ENCODE data around the gene DGKI.
"Not testable (repeated sequence)": the region's sequence is repeated elsewhere in the genome, so short reads cannot be mapped to it uniquely, and the experiment has no call there.

DGKI gene

DNA sequence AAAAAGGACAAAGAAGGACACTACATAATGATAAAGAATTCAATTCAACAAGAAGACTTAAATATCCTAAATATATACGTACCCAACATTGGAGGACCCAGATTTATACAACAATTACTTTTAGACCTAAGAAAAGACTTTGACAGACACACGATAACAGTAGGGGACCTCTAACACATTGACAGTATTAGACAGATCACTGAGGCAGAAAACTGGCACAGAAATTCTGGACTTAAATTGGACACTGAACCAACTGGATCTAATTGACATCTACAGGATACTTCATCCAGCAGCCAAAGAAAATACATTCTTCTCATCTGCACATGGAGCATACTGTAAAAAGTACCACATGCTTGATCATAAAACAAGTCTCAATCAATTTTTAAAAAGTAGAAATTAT is 103.8 kb downstream of the DGKI start:
- no peak for DNase-seq (ENCODE audit: low read depth in 1 of 2, low spot score in 1 of 2)

- no peak for DNase-seq (ENCODE audit: low read depth in 1 of 2, low spot score in 1 of 2)
Observed at GRCh38 chr7:137742051-137742450, 104.7 kb downstream of the DGKI start.

- DNase-seq (ENCODE audit: low read depth in 1 of 2, low spot score in 1 of 2), result no peak
Observed at GRCh38 chr7:137741443-137741842, 105.3 kb downstream of the DGKI start.

GRCh38 chr7:137734221-137734620 is 112.6 kb downstream of the DGKI start:
- no peak for DNase-seq (ENCODE audit: low read depth in 1 of 2, low spot score in 1 of 2)

GRCh38 chr7:137732168-137732567 is 114.6 kb downstream of the DGKI start:
- DNase-seq (ENCODE audit: low read depth in 1 of 2, low spot score in 1 of 2), result no peak

DNA sequence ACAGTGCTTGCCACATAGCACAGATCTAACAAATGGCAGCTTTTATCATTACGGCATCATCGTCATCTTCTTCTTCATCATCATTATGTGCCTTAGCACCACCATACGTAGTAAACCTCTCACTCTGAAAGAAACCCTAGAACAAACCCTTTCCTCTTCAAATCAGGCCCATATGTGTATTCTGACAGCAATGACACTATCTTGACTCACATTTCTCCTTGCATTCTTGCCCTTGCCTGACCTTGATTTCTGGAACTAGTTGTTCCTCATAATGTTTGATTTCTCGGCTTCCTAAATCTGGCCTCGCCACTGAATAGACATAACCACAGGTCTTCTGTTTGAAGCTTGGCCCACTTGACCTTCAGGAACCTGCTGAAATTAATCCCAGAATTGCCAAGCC is 115.3 kb downstream of the DGKI start:
- DNase-seq (ENCODE audit: low read depth in 1 of 2, low spot score in 1 of 2), result no peak

- no peak for DNase-seq (ENCODE audit: low read depth in 1 of 2, low spot score in 1 of 2)
Observed at GRCh38 chr7:137728426-137728825, 118.3 kb downstream of the DGKI start.

GRCh38 chr7:137727413-137727812 is 119.4 kb downstream of the DGKI start:
- DNase-seq (ENCODE audit: low read depth in 1 of 2, low spot score in 1 of 2), result no peak

DNA sequence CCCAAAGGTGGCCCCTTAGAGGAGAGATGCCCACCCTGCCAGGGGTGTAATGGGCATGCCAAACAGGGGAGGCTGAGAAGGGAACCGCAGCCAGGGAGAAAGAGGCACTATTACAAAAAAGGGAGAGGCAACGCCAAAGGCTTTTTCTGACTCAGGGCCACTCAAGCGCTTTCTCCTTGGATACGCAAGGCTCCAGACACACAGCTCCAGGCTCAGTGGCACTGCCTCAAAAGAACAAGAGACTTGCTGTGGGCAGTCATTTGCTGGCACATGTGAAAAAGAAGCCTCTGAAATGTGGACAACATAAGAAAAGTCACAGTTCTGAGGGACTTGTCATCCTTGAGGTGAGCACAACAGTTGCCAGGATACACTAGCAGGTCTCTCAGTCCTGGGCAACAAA is 128.4 kb downstream of the DGKI start:
- no peak for DNase-seq (ENCODE audit: low read depth in 1 of 2, low spot score in 1 of 2)

- no peak for DNase-seq (ENCODE audit: low read depth in 1 of 2, low spot score in 1 of 2)
Observed at GRCh38 chr7:137717811-137718271, 128.9 kb downstream of the DGKI start.

DNA sequence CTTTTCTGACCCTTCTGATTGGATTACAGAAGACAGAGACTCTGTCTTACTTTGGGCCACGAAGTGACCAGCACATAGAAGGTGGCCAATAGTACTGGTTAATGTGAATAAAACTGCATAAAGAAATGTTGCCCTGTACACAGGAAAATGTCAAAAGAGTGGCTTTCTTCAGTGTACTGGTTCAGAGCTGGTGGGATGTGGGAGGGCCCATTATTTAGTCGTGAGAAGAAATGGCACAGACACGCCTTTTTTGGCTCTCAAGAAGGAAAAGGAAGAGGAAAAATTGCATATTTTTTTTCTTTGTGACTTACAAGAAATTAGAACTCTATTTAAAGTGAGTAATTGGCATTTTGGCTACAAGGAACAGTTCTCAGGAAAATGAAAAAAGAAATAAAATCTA is 129.7 kb downstream of the DGKI start:
- no peak for DNase-seq (ENCODE audit: low read depth in 1 of 2, low spot score in 1 of 2)

DNA sequence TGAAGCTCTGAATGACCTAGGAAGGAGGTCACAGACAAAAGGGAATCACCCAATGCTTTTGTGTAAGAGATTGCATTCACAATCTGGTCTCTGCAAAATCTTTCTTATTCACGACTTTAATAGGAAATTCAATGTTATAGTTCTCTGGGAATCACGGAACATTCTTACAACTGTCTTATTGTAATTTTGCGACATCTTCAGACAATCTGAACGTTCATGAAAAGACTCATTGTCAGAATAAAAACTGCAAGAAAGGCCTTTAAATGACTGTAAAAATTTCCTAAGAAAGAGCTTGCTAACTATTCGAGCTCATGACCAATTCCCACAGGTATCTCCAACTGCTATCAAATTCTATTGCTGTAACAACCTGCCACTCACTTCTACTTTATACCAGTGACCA is 130.7 kb downstream of the DGKI start:
- no peak for DNase-seq (ENCODE audit: low read depth in 1 of 2, low spot score in 1 of 2)

DNA sequence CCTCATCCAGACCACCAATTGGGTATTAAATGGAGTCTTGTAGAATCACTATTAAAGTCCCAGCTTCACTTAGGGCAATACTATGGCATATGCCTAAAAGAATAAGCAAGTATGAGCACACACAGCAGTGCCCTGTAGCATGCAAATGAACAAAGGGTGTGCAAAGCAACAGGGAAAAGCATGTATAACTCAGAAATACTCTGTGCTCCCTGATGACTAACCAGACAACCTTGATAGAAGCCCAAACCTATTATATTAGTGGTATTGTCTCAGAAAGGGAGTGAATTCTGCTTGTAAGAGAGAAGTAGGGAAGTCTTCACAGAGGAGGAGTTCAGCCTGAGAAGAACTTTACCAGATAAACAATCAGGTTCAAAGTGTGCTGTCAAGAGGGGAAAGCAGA is 131.2 kb downstream of the DGKI start:
- no peak for DNase-seq (ENCODE audit: low read depth in 1 of 2, low spot score in 1 of 2)

GRCh38 chr7:137715121-137715520 is 131.7 kb downstream of the DGKI start:
- DNase-seq (ENCODE audit: low read depth in 1 of 2, low spot score in 1 of 2), result no peak

- not testable (repeated sequence) for DNase-seq (ENCODE audit: low read depth in 1 of 2, low spot score in 1 of 2)
Observed at GRCh38 chr7:137706330-137706729, 140.4 kb downstream of the DGKI start.

- no peak for DNase-seq (ENCODE audit: low read depth in 1 of 2, low spot score in 1 of 2)
Observed at GRCh38 chr7:137704723-137705122, 142.1 kb downstream of the DGKI start.

DNA sequence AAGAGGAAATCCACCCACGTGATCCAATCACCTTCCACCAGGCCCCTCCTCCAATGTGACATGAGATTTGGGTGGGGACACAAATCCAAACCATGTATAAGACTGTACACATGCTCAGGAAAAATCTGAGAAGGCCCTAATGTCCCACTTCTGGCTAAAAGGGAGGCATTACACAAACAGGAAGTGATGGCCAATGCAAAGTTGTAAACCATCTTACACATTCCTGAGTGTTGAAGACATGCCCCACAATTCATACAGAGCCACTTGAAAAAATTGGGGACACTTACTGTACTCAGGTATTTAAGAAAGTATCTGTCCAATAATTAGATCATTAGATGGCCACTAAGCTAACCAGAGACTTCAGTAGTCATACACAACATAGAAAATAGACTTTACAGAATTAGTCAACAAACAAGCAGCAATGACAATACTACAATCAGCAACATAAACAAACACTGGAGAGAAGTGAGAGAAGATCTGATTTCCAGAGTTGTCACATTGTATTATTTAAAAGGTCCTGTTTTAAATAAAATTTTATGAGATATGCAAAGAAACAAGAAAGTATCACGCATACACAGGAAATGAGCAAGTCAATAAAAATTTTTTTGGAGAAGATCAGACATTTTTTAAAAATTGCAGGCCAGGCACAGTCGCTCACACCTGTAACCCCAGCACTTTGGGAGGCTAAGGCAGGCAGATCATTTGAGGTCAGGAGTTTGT is 143.3 kb downstream of the DGKI start:
- DNase-seq (ENCODE audit: low read depth in 1 of 2, low spot score in 1 of 2), result no peak

DNA sequence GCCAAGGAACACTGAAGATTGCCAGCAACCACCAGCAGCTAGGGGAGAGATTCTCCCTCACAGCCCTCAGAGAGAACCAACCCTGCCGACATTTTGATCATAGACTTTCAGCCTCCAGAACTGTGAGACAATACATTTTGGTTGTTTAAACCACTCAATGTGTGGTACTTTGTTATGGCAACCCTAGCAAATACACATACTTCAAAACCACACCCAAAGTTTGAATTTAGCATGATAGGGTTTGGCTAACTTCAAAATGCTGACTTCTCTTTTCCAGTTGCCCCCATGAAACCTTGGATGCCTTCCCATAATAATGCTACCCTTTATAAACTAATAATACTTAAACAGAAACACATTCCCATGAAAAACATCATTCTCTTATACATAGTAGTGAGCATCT is 149.8 kb downstream of the DGKI start:
- DNase-seq (ENCODE audit: low read depth in 1 of 2, low spot score in 1 of 2), result no peak

- no peak for DNase-seq (ENCODE audit: low read depth in 1 of 2, low spot score in 1 of 2)
Observed at GRCh38 chr7:137696376-137696775, 150.4 kb downstream of the DGKI start.

GRCh38 chr7:137695942-137696341 is 150.8 kb downstream of the DGKI start:
- DNase-seq (ENCODE audit: low read depth in 1 of 2, low spot score in 1 of 2), result no peak

- no peak for DNase-seq (ENCODE audit: low read depth in 1 of 2, low spot score in 1 of 2)
Observed at GRCh38 chr7:137695494-137695893, 151.3 kb downstream of the DGKI start.

DNA sequence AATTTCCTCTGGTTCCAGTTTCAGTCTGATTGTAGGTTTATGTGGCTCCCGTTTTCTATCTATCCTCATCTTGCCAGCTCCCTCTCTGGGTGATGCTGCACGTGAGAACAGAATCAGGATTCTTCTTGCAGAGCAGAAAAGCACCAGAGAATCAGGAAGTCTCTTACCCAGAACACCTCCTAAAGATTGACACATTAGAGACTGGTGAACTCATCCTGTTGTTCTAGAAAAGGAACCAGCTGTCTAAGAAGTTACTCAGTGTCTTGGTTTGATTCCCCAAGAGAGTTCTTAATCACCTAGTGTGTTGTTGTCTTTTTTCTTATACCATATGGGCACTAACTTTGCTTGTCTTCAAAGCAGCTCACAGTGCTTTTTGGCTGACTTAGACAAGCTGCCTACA is 152.4 kb downstream of the DGKI start:
- no peak for DNase-seq (ENCODE audit: low read depth in 1 of 2, low spot score in 1 of 2)

- DNase-seq (ENCODE audit: low read depth in 1 of 2, low spot score in 1 of 2), result no peak
Observed at GRCh38 chr7:137692399-137692798, 154.4 kb downstream of the DGKI start.

Measured in stimulated activated CD4-positive, alpha-beta T cell treated with anti-CD3 and anti-CD28 coated beads, Interleukin-15, amount 100 ng/mL, for 1 hour (primary cell).